Prostate gland (tissue), 2 donors: ENCODE results near the gene ANKIB1. TPM values are rescaled to one million over a fixed set of nuclear protein-coding genes. Genes with fewer than 3 reads are reported as not detected.

Experiments
- DNase-seq: peaks from one replicate; pipeline ENCODE4 v3.0.0-alpha.2; 2019; ENCODE audit warnings: low spot score
- H3K27ac ChIP-seq, 2 donors: fragments of 200-600 bp; sonication (generic); 2 replicates each; pipeline ENCODE4 v1.5.1; 2017 to 2019
- H3K27me3 ChIP-seq: fragments of 200-600 bp; sonication (generic); replicated peaks from 2 replicates; pipeline ENCODE4 v1.5.1; 2019; ENCODE audit not compliant: insufficient read depth
- H3K36me3 ChIP-seq, 2 donors: fragments of 200-600 bp; sonication (generic); 1 replicate in 1 of 2; 2 replicates in 1 of 2; pipeline versions ENCODE4 v1.5.1 to v1.8.1; 2017 to 2019
- H3K4me1 ChIP-seq: fragments of 200-600 bp; sonication (generic); replicated peaks from 2 replicates; pipeline ENCODE4 v1.5.1; 2019
- H3K4me3 ChIP-seq, 2 donors: fragments of 200-600 bp; sonication (generic); 2 replicates each; pipeline ENCODE4 v1.5.1; 2017 to 2019
- H3K9me3 ChIP-seq: fragments of 200-600 bp; sonication (generic); 2 replicates; pipeline ENCODE4 v1.5.1; 2017
- CTCF ChIP-seq, 4 experiments: fragments of 200-600 bp in 2 of 4; fragments of 450-650 bp in 2 of 4; sonication (generic) in 2 of 4; IDR thresholded peaks; 1 replicate in 3 of 4; 2 replicates in 1 of 4; pipeline ENCODE4 v1.5.1; 2016 to 2019; ENCODE audit warnings: antibody characterized with exemption in 4 of 4, mild to moderate bottlenecking in 2 of 4, moderate library complexity in 2 of 4
- POLR2A ChIP-seq: fragments of 450-650 bp; IDR thresholded peaks from one replicate; pipeline ENCODE4 v1.6.1; 2016; ENCODE audit warnings: antibody characterized with exemption, mild to moderate bottlenecking
- POLR2AphosphoS5 ChIP-seq: sonication (generic); formaldehyde crosslinking; IDR thresholded peaks from one replicate; pipeline ENCODE4 v1.6.1; 2017; ENCODE audit warnings: antibody characterized with exemption
- WGBS: methylation state at CpG from one replicate; pipeline ENCODE4 v1.1.5; 2018; 5-methylcytosine and 5-hydroxymethylcytosine counted together
- intact Hi-C: fragments of 100-400 bp; cut with DNase I; formaldehyde crosslinking; loops from one replicate; pipeline ENCODE4 v1.14.2; 2022
- total RNA-seq, 2 donors: library from RNA; depleted of rRNA; stranded (reverse); fragments of >200 nt; gene quantifications; one replicate each; pipeline ENCODE4 v1.1.0, GENCODE V29; 2016

ANKIB1 gene
- total RNA-seq, 2 donors from 2014 or later = 20.1 to 47.9 TPM

GRCh38 chr7:92332782-92333181, 87.0 kb downstream of the ANKIB1 start:
- WGBS = 95% methylated on average over 3 of the region's 3 CpGs
- intact Hi-C loops = no loop called here
- no peaks in the 10 kb centered on the region for H3K36me3 ChIP-seq
- no peak overlapping the region for H3K27ac ChIP-seq
- H3K9me3 ChIP-seq = no peaks in the 10 kb centered on the region
- H3K4me3 ChIP-seq = no peak overlapping the region
- no peaks in the 10 kb centered on the region for H3K4me1 ChIP-seq
- TF ChIP-seq CTCF (IDR thresholded peaks at IDR 0.05) (no peak), POLR2A (no peak), POLR2AphosphoS5 (no peak)
- no peaks in the 10 kb centered on the region for H3K27me3 ChIP-seq
- DNase-seq = no peak

GRCh38 chr7:92333866-92334265, 88.1 kb downstream of the ANKIB1 start:
- Histone ChIP-seq H3K36me3 (no peaks in the 10 kb centered on the region), H3K27ac (no peak overlapping the region), H3K27me3 (no peaks in the 10 kb centered on the region), H3K4me3 (no peak overlapping the region), H3K4me1 (no peaks in the 10 kb centered on the region), H3K9me3 (no peaks in the 10 kb centered on the region)
- intact Hi-C loops = no loop called here
- TF ChIP-seq POLR2AphosphoS5 = no peak
- no peak for TF ChIP-seq POLR2A
- TF ChIP-seq CTCF (IDR thresholded peaks at IDR 0.05) = no peak
- DNase-seq = no peak

GRCh38 chr7:92335574-92335973, 89.8 kb downstream of the ANKIB1 start:
- no peak for TF ChIP-seq POLR2A
- no peak for TF ChIP-seq CTCF (IDR thresholded peaks at IDR 0.05)
- TF ChIP-seq POLR2AphosphoS5 = no peak
- no peaks in the 10 kb centered on the region for H3K36me3 ChIP-seq
- H3K27ac ChIP-seq = no peak overlapping the region
- H3K4me3 ChIP-seq = no peak overlapping the region
- no peaks in the 10 kb centered on the region for H3K9me3 ChIP-seq
- no peaks in the 10 kb centered on the region for H3K4me1 ChIP-seq
- H3K27me3 ChIP-seq = no peaks in the 10 kb centered on the region
- no peak for DNase-seq
- intact Hi-C loops = no loop called here

GRCh38 chr7:92336662-92337340, 91.0 kb downstream of the ANKIB1 start:
- no peak overlapping the region for H3K27ac ChIP-seq
- WGBS = 64% methylated on average over 2 of the region's 2 CpGs
- H3K4me3 ChIP-seq = no peak overlapping the region
- no peak for DNase-seq
- no peaks in the 10 kb centered on the region for H3K27me3 ChIP-seq
- no peak for TF ChIP-seq POLR2A
- no peak for TF ChIP-seq POLR2AphosphoS5
- TF ChIP-seq CTCF (IDR thresholded peaks at IDR 0.05) = no peak
- no peaks in the 10 kb centered on the region for H3K36me3 ChIP-seq
- intact Hi-C loops = no loop called here
- no peaks in the 10 kb centered on the region for H3K4me1 ChIP-seq
- H3K9me3 ChIP-seq = no peaks in the 10 kb centered on the region

GRCh38 chr7:92340016-92340415, 94.2 kb downstream of the ANKIB1 start:
- no peak overlapping the region for H3K27ac ChIP-seq
- no peak overlapping the region for H3K4me3 ChIP-seq
- no peaks in the 10 kb centered on the region for H3K4me1 ChIP-seq
- no peak for TF ChIP-seq CTCF (IDR thresholded peaks at IDR 0.05)
- TF ChIP-seq POLR2A = no peak
- no peak for TF ChIP-seq POLR2AphosphoS5
- H3K36me3 ChIP-seq = no peaks in the 10 kb centered on the region
- H3K9me3 ChIP-seq = no peaks in the 10 kb centered on the region
- intact Hi-C loops = no loop called here
- DNase-seq = no peak
- H3K27me3 ChIP-seq = no peaks in the 10 kb centered on the region
- 93% methylated on average over 1 of the region's 1 CpG for WGBS
